ENCODE data around the gene CACNA1I.

- TF ChIP-seq EZH2phosphoT487 (IDR thresholded peaks at IDR 0.05) (no peak), CTCF (IDR thresholded peaks at IDR 0.05) (no peak)
These were observed 118.9 kb downstream of the CACNA1I start for GRCh38 chr22:39689421-39689820.
